NCI-H2107 treated with DMSO at 0.1 percent for 48 hours (cell line): Measurements from ENCODE around the gene PPFIBP2.
A peak's percentile ranks its signal among the peaks of the same experiment; 100 is the strongest.

Source experiments
- DNase-seq: peaks from one replicate; lab custom pipeline; 2025; ENCODE audit not compliant: unreplicated experiment; lab: John Stamatoyannopoulos, UW

Gene PPFIBP2

DNA sequence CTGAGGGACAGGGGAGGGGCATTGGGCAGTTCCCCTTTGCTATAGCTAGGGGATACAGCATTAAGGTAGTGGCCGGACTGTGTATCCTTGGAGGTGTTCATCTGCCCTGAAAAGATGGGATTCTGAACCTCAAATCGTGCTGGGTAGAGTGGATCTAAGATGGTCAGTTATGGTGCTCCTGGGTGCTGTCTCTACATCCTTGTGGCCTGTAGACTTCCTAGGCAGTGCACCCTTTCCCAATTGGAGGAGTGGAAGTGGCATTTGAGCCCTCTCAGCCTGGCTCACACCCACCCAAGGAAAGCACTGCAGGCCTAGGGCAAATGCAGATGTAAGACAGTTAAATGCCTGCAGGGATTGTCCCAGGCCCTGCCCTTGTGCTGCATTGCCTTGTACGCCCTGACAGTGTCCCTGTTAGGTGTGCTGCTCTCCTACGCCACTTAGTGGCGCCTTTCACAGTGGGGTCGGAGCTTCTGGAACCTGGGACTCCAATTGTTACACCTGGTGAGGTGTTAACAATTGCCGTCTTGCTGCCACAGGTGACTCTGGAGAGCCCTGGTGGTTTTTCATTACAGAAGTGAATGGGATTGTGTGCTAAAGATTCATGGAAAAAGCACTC, 35.0 kb downstream of the PPFIBP2 start:
- DNase-seq = no peak

DNA sequence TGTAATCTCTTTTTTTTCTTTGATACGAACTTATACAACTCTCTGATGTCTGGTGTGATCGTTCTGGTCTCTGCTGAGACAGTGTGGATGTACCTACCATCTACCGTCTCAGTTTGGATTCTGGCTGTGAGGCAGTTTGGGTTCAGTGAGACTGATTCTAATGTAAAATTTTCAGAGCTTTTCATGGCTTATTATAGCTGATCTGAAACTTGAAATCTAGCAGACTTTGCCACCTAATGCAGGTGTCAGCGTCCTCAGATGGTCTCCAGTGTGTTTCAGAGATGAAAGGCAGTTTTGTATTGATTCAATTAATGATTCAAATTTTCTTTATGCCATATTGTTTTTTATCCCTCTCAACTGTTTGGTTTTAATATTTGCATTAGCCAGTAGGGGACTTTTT, 35.9 kb downstream of the PPFIBP2 start:
- DNase-seq = no peak

DNA sequence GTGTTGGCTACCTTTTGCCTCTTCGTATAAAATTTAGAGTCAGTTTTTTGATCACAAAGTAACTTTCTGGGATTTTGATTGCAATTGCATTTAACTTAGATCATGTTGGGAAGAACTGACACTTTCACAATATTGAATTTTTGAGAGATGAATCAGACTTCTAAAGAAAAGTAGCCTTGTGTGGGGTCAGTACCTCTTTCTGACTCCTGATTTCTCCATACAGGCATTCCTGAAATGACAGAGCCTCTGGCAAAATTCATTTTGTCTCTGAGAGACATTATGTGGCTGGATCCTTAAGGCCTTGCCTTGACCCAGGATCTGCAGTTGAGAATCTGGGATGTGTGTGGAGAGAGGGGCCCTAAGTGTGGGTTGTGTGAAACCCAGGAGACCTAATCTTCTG, 37.8 kb downstream of the PPFIBP2 start:
- DNase-seq = no peak

DNA sequence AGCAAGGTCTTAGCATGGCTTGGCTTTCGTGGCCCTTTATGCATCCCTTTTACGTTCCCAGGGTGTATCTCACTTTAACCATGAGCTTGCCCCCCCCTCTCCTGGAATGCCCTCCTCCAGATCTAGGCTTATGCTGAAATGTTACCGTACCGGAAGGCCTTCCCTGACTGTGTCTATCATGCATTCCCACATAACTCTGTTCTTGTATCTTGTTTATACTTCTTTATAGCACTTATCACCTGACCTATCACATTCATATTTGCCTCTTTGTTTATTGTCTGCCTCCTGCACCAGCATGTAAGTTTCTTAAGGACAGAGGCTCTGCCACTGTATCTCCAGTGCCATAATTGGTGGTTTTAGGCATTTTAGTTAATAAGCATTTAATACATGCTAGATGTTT, 38.9 kb downstream of the PPFIBP2 start:
- no peak for DNase-seq

DNA sequence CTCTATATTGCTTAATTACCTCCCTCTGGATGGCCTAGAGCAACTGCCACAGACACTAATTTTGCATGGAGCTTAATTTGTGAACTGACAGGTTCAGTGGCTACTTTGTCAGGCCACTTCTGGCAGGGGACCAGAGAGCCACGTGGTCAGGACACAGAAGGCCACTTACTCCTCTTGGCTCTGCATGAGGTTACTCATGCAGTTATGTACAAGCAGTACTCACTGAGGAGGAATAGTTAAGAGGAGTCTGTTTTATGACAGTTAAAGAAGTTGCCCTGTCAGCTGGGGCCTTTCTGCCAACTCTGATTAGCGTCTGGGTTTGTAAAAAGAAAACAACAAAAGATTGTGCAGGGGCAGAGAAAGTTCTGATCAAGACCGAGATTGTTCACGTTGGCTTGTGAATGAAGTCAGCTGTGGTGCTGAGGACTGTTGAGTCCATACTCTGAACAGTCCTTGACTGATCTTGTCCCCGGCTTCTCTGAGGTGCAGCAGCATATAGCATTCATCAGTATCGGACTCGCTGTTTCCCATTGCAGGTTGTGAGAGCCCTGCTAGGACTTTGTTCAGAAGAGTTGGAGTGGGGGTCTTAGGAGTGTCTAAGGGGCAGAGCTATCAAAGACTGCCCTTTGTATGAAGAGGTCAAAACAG, 41.4 kb downstream of the PPFIBP2 start:
- no peak for DNase-seq

DNA sequence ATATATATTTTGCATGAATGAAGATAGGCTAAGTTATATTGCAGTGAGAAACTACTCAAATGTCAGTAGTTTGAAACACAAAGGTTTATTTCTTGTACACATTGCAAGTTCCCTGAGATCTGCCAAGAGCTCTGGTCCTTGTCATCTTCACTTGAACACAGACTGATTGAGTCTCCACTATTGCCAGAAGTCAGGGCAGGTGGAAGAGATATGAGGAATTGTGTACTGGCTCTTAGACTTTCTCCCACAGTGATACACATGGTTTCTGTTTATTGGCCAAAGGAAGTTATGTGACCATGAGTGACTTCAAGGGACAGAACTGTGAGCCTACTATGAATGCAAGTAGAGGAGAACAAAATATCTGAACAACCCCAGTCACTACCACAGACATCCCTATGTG, 44.2 kb downstream of the PPFIBP2 start:
- no peak for DNase-seq

DNA sequence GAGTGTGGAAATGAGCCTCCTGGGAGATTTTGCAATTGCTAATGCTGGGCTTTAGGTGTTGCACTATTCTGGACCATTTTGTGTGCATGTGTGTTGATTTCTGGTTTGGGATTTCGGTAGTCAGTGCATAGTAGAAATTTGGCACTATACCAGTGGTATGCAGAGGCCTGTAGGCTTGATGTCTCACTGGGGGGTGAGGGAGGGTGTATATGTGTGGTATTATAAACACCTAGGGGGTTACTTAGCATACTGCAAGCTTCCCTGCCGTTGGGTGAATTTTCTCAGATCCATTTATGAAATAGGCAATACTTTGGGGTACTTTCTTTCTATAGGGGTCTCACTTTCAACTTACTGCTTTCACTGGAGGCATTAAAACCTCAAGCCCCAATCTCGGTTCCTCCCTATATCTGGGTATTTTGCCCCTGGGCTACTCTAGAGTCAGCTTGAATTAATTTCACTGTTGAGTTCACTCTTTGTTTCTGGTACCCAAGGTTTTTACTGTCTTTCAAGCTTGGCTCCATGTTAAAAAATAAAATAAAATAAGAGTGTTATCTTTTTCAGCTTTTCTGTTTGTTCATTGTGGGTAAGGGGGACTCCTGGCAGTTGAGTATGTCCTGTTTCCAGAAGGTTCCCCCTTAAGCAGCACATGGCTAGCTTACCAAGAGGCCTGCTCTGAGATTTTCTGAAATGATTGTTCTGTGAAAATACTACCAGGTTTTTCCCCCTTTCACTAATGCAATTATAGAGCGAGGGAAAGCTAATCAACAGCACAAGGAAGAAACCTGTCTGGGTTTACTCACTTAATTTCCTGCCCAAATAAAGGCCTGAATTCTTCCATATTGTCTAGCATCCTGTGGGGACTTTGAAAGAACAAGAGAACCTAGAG, 45.8 kb downstream of the PPFIBP2 start:
- no peak for DNase-seq

DNA sequence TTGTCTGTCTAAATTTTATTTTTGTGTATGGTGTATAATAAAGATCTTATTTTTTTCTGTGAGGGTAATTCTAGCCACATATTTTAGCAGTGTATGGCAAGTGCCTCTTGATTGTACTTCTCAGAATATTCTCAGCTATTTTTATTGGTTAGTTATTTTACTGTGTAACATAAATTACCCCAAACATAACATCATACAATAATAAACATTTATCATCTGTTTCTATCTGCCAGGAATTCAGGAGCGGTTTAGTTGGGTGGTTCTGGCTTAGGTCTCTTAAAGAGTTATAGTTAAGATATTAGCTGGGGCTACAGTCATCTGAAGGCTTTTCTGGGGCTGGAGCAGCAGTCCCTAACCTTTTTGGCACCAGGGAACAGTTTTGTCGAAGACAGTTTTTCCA, 47.8 kb downstream of the PPFIBP2 start:
- no peak for DNase-seq

DNA sequence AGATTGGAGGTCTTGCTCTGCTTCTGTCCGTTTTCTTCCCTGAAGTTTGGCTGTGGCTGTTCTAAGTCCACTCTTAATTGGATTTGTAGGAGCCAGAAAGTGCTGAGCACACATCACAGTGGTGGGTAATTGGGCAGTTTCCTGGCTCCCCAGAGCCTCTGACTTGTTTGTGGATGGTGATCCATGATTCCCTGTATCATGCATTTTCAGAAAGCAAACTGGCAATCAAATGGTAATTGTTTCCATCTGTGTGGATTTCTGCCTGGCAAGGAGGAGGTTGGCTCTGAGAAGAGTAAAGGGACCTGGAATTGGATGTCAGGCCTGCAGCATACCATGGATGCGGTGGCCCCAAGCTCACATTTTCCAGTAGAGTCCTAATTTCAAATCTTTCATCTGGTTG, 49.5 kb downstream of the PPFIBP2 start:
- no peak for DNase-seq

DNA sequence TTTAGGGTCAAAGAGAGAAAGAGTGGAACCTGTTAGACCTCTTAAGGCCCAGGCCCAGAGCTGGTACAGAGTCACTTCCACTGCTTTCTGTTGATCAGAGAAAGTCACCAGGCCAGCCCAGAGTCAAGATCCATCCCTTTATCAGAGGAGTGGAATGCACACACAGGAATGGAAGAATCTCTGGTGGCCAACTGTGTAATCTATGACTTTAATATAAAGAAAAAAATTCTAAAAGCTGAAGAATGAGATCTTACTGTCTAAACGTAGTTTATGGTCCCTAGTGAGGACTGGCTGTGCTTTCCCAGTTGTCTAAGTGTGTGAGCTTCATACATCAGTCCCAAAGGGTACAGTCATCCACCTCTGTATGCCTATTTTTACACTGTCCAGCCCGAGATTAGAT, 51.0 kb downstream of the PPFIBP2 start:
- DNase-seq = no peak

DNA sequence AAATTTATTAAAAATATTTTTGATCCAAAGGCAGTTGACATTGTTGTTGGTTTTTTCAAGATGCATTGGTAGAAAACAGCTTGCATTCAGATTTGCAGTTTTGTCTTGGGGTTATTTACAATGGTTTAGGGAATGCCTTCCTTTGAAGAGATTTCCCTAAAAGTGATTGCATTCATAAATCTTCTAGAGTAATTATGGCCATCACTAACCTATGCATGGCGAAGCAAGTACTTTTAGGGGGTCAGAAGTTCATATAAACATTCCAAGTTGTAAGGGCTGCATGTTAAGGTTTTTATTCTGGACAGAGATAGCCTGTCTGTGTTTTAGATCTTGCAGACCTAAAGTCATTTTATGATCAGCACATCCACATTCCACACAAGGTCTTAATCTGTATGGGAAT, 53.5 kb downstream of the PPFIBP2 start:
- no peak for DNase-seq

DNA sequence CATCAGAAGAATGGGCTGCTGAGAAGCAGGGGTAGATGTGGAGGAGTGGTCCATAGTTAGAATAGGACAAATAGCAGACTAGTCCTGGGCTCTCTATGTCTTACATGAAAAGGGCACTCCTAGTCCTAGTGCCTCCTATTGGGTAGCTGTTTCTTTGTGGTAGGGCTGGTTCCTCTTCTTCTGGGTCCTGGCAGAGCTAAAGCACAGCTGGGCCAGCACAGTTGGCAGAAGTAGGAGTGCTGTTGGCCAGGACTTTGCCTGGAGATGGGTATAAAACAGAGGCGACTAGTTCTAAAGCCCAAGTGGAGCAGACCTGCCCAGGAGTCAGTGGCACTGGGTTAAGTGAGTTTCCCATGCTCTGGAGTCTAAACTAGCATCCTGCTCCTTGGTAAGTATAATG, 55.2 kb downstream of the PPFIBP2 start:
- no peak for DNase-seq

DNA sequence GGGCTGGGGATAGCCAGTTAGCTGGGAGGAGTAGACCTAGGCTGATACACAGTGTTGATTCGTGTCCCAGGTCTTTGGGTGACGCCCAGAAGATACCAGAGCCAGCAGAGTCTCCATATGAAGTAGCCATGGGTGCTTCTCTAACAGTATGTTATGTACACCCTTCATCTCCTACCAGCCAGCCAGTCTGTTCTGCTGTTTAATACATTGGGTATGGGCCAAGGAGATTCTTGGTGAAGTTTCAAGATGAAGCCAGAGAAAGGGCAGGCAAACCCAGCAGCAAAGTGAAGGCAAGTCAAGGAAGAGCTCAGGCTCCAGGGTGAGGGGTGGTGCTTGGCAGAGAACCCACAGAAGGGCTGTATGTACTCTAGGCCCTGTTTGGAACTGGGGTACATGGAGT, 56.4 kb downstream of the PPFIBP2 start:
- DNase-seq = no peak

DNA sequence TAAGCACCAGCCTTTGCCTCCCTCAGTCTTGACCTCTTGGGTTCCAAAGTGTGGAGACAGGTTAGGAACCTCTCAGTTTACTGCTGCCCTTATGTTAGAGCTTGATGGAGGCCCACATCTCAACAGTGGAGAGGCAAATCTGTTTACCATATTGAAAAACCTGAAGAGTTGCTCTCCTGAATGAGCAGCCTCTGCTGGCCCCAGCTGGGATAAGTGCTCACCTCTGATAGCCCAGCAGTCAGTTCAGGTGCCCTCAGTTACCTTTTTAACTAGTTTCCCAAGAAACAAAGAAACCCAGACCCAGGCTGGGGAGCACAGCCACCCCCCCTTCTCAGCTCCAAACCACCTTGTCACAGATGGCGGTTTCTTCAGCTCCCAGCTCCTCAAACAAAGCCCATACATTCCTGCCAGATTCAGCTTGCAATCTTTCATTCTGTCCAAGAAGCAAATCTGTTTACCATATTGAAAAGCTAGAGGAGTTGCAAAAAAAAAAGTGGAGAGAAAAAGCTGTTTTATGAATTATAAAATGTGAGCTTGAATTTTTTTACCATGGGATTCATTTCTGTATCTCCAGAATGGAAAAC, 57.2 kb downstream of the PPFIBP2 start:
- DNase-seq = no peak

DNA sequence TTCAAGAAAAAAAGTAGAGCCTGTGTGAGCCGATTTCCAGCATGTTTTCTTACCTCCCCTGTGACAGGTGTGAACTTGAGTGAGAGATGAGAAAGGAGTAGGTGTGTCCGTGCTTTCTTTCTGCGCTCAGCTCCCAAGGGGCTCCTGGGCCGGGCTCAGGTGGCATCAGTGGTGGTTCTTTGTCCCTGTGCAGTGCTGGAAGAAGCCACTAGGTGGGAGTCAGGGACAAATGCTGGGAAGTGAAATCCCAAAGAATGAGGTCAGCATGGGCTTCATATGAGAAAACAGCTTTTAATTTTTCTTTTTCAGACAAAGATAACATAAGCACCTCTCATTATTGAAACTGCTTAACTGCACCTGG, 57.8 kb downstream of the PPFIBP2 start:
- peak; percentile 61 for DNase-seq

DNA sequence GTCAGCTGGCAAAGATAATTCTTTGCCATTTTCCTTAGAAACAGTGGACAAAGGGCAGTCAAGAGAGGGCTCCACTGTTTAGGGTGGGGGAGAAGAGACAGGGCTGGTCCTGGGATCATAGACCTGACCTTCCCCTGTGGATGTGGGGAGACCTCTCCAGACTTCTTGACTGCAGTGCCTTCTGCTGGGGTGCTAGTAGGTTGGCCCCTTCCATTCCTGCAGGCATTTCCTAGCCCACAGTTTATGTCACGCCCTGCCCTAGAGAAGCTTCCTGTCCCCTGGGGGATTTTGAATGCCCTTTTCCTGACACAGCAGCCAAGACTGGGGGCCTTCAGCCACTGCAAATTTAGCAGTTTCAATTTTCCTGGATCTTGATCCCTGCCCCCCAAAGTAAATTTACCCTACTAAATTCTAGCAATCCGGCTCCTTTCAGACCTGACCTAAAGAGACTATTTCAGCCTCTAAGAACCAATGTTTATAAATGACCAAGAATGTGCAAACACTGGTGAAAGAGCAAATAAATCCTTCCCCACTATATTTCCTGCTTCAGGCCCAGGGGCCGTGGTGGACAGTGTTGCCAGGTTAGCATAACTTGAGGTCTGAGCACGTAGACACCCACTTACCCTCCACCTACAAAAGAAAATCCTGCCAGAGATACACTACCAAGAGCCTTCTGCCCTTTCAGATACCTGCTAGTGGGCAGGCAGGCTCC, 58.4 kb downstream of the PPFIBP2 start:
- no peak for DNase-seq

DNA sequence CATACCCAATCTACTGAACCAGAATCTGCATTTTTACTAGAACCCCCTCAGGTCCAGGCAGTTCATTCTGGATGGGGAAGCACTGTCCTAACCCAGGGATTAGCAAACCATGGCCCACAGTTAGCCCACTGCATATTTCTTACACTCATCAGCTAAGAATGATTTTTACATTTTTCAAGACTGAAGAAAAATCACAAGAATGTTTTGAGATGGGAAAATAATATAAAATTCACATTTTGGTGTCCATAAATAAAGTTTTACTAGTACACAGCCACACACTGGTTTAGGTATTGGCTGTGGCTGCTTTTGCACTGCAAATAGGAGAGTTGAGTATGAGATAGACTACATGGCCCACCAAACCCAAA, 59.4 kb downstream of the PPFIBP2 start:
- no peak for DNase-seq

DNA sequence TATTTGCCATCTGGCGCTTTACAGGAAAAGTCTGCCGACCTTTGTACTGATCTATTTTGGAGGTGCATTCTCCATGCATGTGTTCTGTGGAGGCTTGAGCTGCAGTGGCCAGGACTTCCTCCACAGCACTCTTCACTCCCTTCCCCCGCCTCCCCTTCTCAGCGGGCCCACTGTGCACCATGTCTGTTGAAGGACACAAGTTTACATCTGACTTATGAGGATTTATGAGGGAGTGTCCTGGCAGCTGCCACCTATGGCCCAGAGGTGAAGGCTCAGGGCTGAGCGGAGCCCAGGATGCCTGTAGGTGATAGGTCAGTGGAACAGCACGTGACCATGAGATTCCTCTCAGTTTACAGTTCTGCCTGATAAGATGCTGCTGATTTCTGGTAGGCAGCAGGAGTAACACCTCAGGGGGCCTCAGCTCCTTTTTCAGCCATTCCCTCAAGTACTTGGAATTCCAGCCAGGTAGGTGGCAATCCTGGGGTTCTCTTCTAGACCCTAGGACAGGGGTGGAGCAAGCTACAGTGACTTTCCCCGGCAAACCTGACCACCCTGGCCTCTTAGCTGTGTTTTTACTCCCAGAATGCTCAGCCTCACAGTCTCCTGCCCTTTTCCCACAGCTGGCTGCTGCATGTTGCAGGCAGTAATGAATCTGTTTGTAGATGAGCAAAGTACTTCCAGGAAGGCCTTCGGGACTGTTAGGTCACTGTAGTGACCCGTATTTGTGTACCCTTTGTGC, 59.9 kb downstream of the PPFIBP2 start:
- DNase-seq = no peak

DNA sequence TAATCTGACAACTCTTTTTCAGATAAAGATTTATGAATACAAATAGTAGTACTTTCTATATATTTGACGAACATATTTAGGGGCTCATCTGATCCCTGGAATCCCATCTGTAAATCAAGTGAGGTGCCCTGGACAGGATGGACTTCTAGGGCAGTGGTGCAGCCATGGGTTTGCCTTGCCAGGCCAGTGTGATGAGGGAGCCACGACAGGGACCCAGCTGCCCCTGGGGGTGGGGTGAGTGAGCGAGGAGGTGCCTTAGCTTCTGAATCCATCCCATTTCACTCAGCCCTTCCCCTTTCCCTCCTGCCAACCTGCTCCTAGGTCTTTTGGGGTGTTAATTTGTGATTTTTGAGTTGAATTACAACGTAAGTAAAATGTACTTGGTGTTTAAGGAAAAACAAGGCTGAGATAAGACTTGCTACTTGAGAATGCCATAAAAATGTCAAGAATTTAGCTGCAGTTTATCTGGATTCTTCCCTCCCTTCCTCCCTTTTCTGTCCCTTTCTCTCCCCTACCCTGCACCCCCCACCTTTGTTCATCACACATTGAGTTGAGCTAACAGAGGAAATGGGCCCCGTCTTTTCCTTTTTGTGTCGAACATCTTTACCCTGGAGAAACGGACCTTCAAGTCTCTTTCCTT, 60.8 kb downstream of the PPFIBP2 start:
- DNase-seq = no peak
